GOT3 (cell line): Measurements from ENCODE around the gene PCNX3.
A peak's percentile ranks its signal among the peaks of the same experiment; 100 is the strongest.

ENCODE experiments used
- DNase-seq: peaks from one replicate; lab custom pipeline; 2025; ENCODE audit warnings: mixed read lengths; lab: John Stamatoyannopoulos, UW

PCNX3 gene

DNA sequence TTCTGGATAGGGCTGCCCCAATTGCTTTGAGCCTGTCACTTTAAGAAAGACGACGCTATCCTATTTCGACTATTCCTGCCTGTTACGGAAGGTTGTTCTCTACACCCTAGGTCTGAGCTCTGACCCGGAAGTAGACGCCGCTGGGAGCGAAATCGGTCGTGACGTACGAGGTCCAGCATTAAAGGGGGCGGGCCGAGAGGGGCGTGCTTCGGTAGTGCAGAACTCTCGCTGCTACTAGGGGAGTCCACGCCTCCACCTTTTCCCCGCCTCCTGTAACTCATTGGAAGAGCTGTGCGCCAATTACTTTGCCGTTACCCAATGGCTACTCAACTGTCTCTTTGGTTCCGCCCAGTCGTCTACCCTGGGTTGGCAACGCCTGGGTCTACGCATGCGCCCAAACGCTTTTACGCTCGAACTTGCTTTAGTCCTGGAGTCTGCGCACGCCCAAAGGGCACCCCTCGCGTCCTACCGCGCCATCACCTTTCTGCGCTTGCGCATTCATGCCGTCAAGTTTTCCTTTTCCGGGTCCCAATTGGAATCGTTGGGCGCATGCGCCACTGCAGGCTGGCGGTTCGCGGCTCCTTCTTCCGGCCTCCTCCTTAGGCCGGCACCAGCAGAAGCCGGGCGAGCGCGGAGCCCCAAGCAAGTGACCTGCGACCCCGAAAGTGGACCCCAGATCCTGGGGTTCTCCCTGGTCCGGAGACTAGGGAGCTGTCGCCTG, at the start of gene PCNX3:
TSS of gene PCNX3 (plus strand) at position 548 of the 721 bp plus-strand sequence. CDS start 536 bp downstream, outside the sequence.
- DNase-seq, result peak; percentile 99

DNA sequence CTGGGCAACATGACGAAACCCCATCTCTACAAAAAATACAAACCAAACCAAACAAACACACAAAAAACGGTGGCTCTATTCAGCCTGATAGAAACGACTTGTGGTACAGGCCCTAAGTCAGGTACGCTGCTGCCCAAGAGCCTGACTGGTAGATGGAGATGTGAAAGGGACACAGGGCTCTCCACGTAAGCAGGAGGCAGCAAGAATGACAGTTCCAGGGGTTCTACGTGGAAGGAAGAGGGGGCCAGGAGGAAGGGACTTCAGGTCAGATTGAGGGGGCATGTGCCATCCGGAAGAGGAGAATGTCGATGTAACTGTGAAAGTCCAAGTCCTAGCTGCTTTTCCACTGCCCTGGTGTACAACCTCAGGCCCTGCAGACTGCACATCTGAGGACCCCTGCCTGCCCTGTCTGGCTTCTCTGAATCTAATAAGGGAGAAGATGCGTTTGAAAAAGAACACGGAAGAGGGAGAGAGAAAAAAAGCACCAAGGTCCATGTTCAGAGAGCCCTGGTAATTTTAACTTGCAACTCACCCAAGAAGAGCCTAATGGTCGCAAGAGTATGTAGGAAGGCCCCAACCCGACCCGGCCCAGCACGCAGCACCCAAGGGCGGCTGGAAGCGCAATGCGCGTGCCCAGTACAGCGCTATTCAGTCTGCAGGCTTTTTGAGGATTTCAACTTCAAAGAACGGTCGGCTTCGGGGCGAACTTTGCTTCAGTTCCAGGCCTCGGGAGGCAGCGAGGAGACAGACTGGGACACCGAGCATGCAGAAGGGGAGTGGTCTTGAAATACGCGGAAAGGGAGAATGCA, 46.2 kb upstream of the PCNX3 start:
- no peak for DNase-seq

DNA sequence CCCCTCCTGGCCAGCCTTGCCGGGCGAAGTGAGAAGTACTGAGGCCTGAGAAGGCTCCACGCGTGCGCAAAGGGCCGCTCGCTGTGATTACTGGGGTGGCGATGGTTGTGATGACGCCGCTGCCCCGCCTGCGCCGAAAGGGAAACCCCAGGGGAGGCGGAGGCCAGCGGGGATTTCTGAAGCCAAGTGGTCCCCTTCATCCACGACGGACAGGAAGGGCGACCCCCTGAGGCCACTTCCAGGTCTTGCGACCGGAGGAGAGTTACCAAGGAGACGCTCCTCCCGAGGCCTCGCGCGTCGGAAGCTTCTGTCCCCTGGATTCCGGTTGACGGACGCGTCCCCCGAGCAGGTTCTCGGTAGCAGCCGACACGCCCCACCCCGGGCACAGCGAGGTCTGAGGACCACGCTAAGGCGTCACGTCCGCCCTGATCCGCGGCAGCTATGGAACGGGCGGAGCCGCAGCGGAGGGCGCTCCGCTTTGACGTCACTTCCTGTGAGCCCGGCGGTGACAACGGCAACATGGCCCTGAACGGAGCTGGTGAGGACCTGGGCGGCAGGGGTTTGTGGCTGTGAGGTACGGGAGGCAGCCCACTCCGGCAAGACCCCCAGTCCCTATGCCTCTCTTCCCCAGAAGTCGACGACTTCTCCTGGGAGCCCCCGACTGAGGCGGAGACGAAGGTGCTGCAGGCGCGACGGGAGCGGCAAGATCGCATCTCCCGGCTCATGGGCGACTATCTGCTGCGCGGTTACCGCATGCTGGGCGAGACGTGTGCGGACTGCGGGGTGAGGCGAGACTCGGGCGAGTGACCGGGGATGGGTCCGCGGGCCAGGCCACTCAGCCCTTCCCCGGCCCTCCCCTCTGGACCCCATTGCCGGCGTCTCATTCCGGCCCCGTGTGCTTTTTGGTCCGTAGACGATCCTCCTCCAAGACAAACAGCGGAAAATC, 45.3 kb upstream of the PCNX3 start, which contains the start of gene ZNRD2:
TSS of gene ZNRD2 (plus strand) at position 505 of the 946 bp plus-strand sequence. CDS start at position 520, 15 bp downstream.
- peak; percentile 90 for DNase-seq

DNA sequence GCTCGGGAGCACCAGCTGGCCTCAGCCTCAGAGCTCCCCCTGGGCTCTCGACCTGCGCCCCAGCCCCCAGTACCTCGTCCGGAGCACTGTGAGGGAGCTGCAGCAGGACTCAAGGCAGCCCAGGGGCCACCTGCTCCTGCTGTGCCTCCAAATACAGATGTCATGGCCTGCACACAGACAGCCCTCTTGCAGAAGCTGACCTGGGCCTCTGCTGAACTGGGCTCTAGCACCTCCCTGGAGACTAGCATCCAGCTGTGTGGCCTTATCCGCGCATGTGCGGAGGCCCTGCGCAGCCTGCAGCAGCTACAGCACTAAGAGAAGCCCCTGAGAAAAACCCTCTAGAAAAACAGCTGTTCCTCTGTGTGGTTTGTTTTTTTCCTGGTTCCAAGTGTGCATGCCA, 44.2 kb upstream of the PCNX3 start:
- DNase-seq, result no peak

DNA sequence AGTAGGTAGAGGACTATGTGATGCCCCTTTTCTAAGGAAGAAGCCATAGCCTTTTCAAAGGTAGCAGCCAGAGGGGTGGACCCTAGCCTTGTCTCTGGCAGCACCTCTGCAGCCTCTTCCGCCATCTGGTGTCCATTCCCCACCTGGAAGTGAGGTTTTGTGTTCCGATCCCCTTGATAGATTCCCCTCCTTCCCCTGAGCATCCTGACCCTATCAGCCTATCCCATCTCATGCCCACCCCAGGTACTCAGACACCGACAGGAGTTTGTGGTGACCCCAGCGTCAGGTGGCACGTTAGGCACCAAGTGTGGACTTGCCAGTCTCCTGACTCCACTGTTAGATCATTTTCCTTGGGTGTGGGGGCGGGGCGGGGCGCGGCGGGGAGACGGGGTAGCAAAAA, 43.6 kb upstream of the PCNX3 start:
- no peak for DNase-seq

DNA sequence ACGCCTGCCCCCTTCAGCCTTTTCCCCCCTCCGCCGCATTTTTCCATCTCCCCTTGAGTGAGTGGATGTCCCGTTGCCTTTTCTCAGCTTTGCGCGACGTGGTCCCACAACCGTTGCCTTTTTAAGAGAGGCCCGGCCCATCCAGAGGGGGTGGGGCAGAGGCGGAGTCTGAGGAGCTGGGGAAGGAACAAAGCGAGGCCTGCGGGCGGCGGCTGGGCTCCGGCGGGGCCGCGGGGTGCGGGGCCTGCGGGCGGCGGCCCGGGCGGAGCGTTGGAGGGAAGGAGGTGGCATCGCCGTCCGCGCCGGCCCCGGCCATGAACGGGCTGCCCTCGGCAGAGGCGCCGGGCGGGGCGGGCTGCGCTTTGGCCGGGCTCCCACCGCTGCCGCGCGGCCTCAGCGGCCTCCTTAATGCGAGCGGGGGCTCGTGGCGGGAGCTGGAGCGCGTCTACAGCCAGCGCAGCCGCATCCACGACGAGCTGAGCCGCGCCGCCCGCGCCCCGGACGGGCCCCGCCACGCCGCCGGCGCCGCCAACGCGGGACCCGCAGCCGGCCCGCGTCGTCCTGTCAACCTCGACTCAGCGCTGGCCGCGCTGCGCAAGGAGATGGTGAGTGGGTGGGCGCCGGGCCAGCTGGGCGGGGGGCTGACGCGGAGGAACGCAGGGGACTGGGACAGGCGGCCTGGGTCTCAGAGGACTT, 43.1 kb upstream of the PCNX3 start, which contains the start of gene FAM89B:
TSS of gene FAM89B (plus strand) at position 183 of the 696 bp plus-strand sequence. CDS start at position 315, 132 bp downstream.
- DNase-seq, result no peak

DNA sequence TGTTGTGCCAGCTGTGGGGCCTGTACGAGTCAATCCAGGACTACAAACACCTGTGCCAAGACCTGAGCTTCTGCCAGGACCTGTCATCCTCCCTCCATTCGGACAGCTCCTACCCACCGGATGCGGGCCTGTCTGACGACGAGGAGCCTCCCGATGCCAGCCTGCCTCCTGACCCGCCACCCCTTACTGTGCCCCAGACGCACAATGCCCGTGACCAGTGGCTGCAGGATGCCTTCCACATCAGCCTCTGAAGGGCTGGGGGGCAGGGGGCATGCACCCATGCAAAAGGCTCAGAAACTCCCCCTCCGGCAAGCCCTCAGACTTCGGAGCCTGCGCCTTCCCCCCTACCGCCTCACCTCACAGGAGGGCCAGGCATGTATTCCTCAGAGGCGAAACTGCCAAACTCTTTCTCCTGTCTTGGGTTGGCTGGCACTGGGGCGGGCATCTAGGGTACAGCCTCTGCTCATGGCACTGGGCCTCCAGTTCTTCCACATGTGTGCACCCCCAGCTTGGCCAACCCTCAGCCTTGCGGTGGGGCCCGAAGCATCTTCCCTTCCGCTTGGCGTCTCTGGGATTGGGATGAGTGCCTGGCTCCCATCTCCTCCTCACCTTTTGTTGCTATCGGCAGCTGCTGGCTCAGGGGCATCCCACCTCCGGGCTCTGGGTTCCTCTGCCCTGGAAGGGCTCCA, 42.0 kb upstream of the PCNX3 start:
- DNase-seq, result no peak

DNA sequence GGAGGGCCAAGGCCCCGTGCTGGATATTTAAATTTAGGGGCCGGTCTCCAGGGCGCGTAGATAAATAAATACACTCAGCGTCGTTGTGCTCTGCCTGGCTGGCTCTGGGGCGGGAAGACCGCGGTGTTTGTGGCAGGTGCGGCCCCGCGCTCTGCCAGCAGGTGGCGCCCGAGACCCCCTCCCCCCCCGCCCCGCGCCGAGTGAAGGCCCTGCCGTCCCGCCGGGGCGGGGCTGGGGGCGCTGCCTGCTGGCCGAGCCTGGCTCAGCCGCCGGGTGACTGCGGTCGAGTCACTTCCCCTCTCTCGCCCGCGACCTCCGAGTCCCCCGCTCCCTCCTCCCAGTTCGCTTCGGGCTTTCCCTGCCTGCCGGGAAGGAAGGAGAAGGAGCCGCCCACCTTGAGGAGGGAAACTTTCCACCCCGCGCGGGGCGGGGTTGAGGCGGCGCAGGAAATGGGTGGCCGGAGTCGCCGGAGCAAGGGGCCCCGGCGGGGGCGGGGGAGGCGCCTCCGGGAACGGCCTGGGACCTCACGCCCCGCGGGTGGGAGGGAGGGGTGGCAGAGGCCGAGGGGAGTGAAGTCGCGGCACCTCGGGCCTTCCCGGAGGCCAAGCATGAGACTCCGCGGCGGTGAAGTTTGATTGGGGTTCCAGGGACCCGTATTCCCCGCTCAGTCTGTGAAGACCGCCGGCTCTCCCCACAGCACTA, 41.3 kb upstream of the PCNX3 start:
- DNase-seq, result peak; percentile 75

DNA sequence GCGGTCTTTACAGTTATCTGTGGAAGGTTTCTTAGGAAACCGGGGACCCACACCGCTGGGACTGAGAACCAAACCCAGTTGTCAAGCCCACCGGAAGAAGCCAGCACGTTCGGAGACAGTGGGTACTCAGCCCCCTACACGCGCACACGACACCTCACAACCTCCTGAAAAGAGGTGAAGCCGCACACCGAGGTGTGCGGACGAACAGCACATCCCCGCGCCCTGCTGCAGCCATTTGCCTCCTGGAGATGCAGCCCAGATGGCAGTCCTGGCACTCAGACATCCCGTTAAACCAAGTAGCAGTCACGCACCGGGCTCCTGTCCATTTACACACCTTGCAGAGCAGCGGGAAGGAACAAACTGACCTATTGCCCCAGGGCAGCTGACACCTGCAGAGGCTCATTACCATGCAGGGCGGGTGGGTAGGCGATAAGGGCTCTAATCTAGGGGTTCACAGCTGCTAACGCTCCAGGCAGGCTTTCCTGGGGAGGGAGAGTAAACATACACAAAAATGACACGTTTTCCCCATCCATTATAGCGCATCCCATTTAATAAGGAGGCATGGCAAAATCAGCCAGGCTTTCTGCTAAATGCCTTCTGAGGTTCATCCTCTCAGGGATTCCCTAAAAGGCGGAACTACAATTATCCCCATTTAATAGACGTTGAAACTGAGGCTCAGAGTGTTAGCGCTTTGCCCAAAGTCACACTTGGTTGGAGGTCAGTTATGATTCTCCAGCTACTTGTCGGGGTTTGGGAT, 40.6 kb upstream of the PCNX3 start:
- no peak for DNase-seq

DNA sequence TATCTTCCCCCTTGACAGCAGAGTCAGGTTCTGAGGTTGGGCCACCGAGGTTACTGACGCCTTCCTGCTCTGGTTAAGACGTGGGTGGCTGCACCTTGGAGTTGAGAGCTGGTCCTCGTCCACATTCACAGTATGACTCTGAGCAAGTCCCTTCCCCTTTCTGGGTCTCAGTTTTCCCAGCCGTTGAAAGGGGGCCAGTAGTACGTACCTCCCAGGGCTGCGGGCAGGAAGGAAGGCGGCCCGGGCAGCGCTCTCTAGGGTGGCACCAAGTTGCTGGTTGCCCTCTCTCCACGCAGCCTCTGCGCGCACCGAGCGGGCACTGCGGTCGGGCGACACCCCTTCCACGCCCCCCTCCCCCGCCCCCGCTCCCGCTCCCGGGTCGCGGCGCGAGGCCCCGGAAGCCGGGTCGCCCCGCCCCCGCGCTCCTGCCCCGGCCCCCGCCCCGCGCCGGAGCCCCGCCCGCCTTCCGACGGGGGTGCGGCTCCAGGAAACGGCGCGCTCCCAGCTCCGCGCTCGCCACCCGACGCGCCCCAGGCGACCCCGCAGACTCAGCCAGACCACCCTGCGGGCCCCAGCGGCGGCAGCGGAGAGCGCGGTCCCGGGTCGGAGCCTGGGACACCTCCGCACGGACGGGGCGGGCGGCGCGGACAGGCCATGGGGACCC, 39.9 kb upstream of the PCNX3 start, which contains the start of gene EHBP1L1:
TSS of gene EHBP1L1 (plus strand) at position 486 of the 664 bp plus-strand sequence. CDS start 250 bp downstream, outside the sequence.
- no peak for DNase-seq

DNA sequence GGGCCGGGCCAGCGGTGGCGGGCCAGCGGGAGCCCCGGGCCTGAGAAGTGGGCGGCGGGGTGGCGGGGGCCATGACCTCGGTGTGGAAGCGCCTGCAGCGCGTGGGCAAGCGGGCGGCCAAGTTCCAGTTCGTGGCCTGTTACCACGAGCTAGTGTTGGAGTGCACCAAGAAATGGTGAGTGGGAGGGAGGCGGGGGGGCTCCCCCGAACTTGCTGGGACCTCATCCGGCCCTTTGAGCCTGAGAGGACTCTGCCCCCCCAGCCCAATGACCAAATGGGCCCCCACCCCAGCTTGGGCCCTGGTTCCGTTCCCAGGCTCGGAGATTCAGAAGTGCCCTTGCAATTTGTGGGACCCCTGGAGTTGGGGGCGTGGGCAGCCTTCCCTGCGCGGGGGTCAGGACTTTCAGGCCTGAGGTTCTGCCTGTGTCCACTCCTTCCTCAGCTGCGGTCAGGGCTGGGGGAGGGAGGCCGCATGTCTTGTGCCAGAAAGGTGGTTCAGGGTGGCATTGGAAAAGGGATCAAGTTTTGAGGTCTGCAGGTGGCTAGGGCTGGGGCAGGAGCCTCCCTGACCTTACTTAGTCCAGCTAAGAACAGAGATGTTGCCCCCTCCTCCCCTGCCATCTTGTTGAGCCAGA, 39.2 kb upstream of the PCNX3 start:
- no peak for DNase-seq

DNA sequence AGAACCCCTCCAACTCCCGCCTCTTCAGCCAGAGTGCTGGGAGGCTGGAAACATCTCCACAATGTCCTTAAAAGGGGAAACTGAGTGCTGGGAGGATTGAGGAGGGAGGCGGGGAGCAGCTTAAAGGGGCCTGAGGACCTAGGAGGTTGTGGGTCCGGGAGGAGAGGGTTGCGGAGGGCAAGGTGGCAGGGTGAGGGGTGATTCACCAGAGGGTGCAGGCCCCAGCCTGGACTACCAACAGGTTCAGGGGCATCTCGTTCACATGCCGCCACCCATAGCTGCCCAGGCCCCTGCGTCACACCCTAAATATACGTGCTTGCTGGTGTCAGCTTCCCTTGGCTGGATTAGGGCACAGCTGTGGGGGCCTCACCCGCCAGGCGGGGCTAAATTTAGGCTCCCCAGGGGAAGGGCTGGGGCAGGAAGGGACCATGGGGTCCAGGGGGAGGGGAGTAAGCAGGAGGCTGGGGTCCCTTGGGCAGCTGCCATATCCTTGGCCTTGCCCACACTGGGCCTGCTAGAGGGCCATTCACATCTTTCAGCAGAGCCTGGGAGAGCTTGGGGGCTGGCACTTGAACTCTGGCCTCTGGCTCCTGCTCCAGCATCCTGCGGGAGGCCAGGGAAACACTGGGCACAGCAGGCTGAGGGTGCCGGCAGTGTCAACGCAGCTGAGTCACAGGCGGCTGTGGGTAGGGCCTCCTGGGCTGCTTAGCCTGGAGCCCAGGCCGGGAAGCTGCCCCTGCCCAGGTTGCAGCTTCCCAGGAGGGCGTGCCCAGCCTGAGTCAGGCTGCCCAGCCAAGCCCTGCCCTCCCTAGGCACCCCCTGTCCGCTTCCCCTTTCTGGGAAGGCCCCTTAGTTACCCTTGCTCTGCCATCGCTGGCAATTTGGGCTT, 38.5 kb upstream of the PCNX3 start:
- DNase-seq, result no peak

DNA sequence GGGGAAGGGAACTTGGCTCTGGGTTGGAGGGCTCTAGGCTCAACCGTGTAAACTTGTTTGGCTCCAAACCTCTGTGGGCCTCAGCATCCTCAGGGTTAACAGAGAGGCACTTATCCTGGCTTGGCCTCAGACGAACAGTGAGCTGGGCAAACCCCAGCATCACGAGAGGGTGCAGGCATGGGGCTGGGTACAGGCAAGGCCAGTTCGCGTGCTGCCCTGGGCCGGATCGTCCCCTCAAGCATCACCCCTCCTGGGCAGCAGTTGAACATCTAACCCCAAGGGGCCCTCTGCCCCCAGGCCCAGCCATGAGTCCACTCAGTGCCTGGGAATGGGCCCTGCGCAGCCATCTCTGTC, 37.8 kb upstream of the PCNX3 start:
- DNase-seq, result no peak

DNA sequence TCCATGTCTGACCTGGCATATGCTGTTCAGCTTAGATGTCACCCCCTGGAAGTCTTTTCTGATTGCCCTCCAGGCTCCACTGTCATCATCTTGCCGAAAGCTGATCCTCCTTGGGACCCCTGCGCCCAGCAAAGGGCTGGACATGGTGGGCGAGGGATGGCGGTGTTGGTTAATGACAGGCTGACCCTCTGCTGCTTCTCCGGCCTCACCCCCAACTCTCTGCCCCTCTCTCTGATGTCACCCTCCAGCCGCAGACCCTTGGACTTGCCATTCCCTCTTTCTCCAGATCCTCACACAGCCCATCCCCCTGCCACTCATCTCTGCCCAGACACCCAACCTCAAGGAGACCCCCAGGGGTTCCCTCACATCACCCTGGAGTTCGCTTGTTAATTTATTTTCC, 37.4 kb upstream of the PCNX3 start:
- DNase-seq, result no peak

DNA sequence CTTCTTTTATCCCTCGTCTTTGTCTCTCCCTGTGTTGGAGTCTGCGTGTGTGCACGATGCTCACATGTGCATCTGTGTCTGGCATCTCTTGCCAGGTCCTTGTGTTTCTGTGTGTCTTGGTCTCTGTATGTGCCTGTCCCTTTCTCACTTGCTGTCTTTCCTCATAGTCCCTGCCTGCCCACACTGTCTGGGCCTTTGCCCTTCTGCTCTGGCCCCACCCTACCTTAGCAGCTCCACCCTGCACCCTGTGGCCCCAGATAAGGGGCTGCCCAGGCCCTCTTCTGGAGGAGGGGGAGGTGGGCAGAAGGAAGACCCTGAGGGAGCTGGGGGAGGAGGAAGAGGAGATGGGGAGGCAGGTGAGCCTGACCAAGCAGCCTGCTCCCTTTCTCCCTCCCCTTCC, 36.9 kb upstream of the PCNX3 start:
- DNase-seq, result no peak

DNA sequence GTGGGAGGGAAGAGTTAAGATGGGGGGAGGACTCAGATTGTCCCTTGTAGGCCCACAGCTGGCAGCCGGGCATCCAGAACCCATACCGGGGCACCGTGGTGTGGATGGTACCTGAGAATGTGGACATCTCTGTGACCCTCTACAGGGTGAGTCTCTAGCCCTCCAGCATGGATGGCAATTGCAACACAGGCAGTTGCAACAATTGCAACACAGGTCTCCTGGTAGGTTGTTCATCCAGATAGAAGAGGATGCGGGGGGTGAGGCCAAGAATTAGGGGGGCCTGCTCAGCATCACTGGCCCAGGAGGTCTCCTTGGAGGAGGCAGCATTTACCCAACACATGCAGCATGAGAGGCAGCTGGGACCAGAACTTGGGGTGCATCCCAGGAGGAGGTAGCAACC, 36.3 kb upstream of the PCNX3 start:
- DNase-seq, result no peak

DNA sequence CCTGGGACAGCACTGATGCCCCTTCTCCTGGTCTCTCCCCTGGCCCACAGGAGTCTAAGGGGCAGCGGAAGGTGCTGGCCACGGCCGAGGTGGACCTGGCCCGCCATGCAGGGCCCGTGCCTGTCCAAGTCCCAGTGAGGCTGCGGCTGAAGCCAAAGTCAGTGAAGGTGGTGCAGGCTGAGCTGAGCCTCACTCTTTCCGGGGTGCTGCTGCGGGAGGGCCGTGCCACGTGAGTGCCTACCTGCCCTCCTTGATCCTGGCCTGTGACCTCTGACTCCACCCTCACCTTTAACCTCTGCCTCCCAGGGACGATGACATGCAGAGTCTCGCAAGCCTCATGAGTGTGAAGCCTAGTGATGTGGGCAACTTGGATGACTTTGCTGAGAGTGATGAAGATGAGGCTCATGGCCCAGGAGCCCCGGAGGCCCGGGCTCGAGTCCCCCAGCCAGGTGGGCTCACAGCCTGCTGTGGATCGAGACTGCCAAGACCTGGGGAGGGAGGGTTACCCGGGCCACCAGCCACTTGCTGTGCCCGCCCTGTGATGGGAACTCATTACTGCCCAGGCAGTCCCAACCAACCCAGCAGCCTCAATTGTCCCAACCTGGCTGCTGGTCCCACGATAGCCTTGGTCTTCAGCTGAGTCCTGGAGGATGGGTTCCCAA, 35.4 kb upstream of the PCNX3 start:
- no peak for DNase-seq
